Measurements from ENCODE around the gene TMEM144. TPM values are rescaled to one million over a fixed set of nuclear protein-coding genes. Genes with fewer than 3 reads are reported as not detected.
"Not testable (repeated sequence)": the region's sequence is repeated elsewhere in the genome, so short reads cannot be mapped to it uniquely, and the experiment has no call there.

TMEM144 gene
- total and polyA plus RNA-seq, 9 donors, result 5.4 to 14.9 (median 8.4) TPM

DNA sequence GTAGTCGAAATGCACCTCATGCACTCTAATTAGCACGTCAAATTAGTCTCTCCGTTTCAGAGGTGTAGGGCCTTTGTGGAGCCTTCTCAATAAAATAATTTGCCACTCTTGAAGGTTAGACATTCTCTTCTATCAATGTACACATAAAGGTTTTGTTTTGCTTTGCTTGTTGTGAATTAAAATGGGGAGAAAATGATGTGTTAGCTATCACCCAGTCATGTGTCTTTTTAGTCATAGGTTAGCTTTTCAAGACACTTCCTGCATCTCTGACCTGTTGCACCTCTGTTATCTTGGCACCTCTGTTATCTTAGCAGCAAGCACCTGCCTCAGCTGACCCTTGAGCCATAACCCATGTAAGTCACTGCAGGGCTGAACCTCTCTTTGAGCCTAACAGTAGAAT, 936 bp downstream of the TMEM144 start:
- H3K36me3 ChIP-seq, result no peaks in the 10 kb centered on the region
- no peaks in the 10 kb centered on the region for H3K9me3 ChIP-seq
- peak overlapping the region; percentile 37 for H3K4me3 ChIP-seq
- intact Hi-C loops (cut with DNase I), result no loop called here
- no peak for TF ChIP-seq EP300 (IDR thresholded peaks at IDR 0.05)
- TF ChIP-seq POLR2A (IDR thresholded peaks at IDR 0.05), result no peak
- TF ChIP-seq CTCF (IDR thresholded peaks at IDR 0.05), result no peak
- H3K27me3 ChIP-seq, result no peaks in the 10 kb centered on the region
- 16 to 31% (median 17%) methylated on average over 3 of the region's 3 CpGs for WGBS, 3 donors
- DNase-seq, result no peak
- peaks cover 2% of the 10 kb centered on the region for H3K4me1 ChIP-seq (ENCODE audit: insufficient read depth)
- peak overlapping the region in 1 of 2 donors; percentile 93 for H3K27ac ChIP-seq

DNA sequence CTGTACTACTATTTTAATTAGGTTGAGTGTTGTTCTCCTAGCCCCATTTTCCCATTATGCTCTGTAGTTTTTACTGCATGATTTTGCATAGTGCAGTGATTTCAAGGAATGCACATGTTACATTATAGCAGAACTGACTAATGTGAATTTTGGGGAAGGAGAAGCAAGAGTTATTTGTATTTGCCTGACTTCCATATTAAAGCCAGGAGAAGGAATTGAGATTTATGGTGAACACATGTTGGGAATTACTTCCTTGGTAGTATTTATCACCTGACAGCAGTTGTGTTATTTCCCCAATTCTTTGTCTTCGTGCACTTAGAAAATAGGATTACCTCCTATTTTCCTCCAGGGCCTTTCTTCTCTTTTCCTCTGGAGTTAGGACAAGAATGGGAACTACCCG, 3.2 kb downstream of the TMEM144 start:
- 92 to 97% (median 94%) methylated on average over 2 of the region's 2 CpGs for WGBS, 3 donors
- no peaks in the 10 kb centered on the region for H3K27me3 ChIP-seq
- no peak for DNase-seq
- H3K4me1 ChIP-seq (ENCODE audit: insufficient read depth), result peaks cover 2% of the 10 kb centered on the region
- TF ChIP-seq POLR2A (IDR thresholded peaks at IDR 0.05) (no peak), EP300 (IDR thresholded peaks at IDR 0.05) (no peak), CTCF (IDR thresholded peaks at IDR 0.05) (no peak)
- no peak overlapping the region for H3K4me3 ChIP-seq
- no peaks in the 10 kb centered on the region for H3K9me3 ChIP-seq
- H3K36me3 ChIP-seq, result no peaks in the 10 kb centered on the region
- no peak overlapping the region for H3K27ac ChIP-seq
- intact Hi-C loops (cut with DNase I), result no loop called here

- no peaks in the 10 kb centered on the region for H3K36me3 ChIP-seq
- no peaks in the 10 kb centered on the region for H3K27me3 ChIP-seq
- DNase-seq, result no peak
- WGBS, 3 donors, result 91 to 97% (median 91%) methylated on average over 1 of the region's 1 CpG
- H3K27ac ChIP-seq, result no peak overlapping the region
- intact Hi-C loops (cut with DNase I), result no loop called here
- TF ChIP-seq CTCF (IDR thresholded peaks at IDR 0.05) (no peak), POLR2A (IDR thresholded peaks at IDR 0.05) (no peak), EP300 (IDR thresholded peaks at IDR 0.05) (no peak)
- no peak overlapping the region for H3K4me3 ChIP-seq
- peaks cover 2% of the 10 kb centered on the region for H3K4me1 ChIP-seq (ENCODE audit: insufficient read depth)
- no peaks in the 10 kb centered on the region for H3K9me3 ChIP-seq
Observed at GRCh38 chr4:158214856-158215255, 4.6 kb downstream of the TMEM144 start.

- no peaks in the 10 kb centered on the region for H3K9me3 ChIP-seq
- H3K27me3 ChIP-seq, result no peaks in the 10 kb centered on the region
- no peaks in the 10 kb centered on the region for H3K36me3 ChIP-seq
- no peak overlapping the region for H3K4me3 ChIP-seq
- no peak for TF ChIP-seq CTCF (IDR thresholded peaks at IDR 0.05)
- no peak for TF ChIP-seq EP300 (IDR thresholded peaks at IDR 0.05)
- no peak for TF ChIP-seq POLR2A (IDR thresholded peaks at IDR 0.05)
- no peaks in the 10 kb centered on the region for H3K4me1 ChIP-seq (ENCODE audit: insufficient read depth)
- DNase-seq, result no peak
- no peak overlapping the region for H3K27ac ChIP-seq
- WGBS, 3 donors, result 75 to 84% (median 82%) methylated on average over 5 of the region's 5 CpGs
- intact Hi-C loops (cut with DNase I), result no loop called here
Observed at GRCh38 chr4:158217763-158218162, 7.5 kb downstream of the TMEM144 start.

- H3K27ac ChIP-seq, result no peak overlapping the region
- TF ChIP-seq POLR2A (IDR thresholded peaks at IDR 0.05) (no peak), EP300 (IDR thresholded peaks at IDR 0.05) (no peak), CTCF (IDR thresholded peaks at IDR 0.05) (no peak)
- H3K27me3 ChIP-seq, result no peaks in the 10 kb centered on the region
- H3K9me3 ChIP-seq, result no peaks in the 10 kb centered on the region
- H3K4me1 ChIP-seq (ENCODE audit: insufficient read depth), result no peaks in the 10 kb centered on the region
- intact Hi-C loops (cut with DNase I), result no loop called here
- no peak overlapping the region for H3K4me3 ChIP-seq
- no peaks in the 10 kb centered on the region for H3K36me3 ChIP-seq
- no peak for DNase-seq
- WGBS, 3 donors, result 83 to 94% (median 93%) methylated on average over 1 of the region's 1 CpG
Observed at GRCh38 chr4:158219623-158220022, 9.3 kb downstream of the TMEM144 start.

DNA sequence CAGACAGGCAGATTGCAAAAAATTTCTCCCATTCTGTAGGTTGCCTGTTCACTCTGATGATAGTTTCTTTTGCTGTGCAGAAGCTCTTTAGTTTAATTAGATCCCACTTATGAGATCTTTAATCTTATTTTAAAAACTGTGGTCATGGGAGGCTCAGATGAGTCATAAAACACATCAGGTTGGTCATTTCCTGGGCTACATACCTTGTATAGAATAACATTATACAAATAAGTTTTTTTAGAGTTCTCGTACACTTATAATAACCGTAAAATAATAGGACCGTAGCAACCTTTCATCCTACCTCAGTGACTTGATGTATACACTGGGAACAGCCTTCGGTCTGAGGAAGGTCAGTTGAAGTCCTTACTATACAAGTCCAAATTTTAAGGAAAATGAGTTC, 14.0 kb downstream of the TMEM144 start:
- intact Hi-C loops (cut with DNase I); H3K9me3 ChIP-seq; H3K4me1 ChIP-seq (ENCODE audit: insufficient read depth); DNase-seq; H3K27ac ChIP-seq; H3K36me3 ChIP-seq; H3K27me3 ChIP-seq; H3K4me3 ChIP-seq: not testable (repeated sequence)
- WGBS, 3 donors, result 97 to 98% (median 97%) methylated on average over 4 of the region's 4 CpGs

DNA sequence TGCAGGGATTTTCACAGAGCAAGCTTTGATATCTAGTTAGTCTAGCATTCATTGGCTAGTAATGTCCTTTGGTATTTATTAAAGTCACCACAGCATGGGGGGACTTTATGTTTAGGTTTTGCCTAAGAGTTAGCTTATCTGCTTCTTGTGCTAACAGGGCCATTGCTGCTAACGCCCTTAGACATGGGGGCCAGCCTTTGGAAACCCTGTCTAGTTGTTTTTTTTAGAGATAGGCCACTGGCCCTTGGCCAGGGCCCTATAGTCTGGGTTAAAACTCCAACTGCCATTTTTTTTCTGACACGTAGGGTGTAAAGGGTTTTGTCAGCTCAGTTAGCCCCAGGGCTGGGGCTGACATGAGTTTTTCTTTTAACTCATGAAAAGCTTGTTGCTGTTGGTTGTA, 14.7 kb downstream of the TMEM144 start:
- DNase-seq; H3K4me3 ChIP-seq; H3K27ac ChIP-seq; H3K36me3 ChIP-seq; H3K27me3 ChIP-seq; H3K4me1 ChIP-seq (ENCODE audit: insufficient read depth); H3K9me3 ChIP-seq; intact Hi-C loops (cut with DNase I): not testable (repeated sequence)
- 79 to 93% (median 87%) methylated on average over 2 of the region's 2 CpGs for WGBS, 3 donors

Data from ovary (tissue), 9 donors.